MV-4-11 (cell line): Measurements from ENCODE around the gene TSPYL1.

Source experiments
- DNase-seq: peaks from one replicate; lab custom pipeline; 2025; lab: John Stamatoyannopoulos, UW

TSPYL1 gene

DNA sequence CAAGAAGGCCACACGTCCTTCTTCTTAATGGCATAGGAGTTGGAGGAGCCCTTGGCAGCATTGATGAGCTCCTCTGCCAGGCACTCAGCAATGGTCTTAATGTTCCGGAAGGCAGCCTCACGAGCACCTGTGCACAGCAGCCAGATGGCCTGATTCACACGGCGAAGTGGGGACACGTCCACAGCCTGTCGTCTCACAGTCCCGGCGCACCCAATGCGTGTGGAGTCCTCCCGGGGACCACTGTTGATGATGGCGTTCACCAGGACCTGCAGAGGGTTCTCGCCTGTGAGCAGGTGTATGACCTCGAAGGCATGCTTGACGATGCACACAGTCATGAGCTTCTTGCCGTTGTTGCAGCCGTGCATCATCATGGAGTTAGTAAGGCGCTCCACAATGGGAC lies 21.2 kb downstream of the TSPYL1 start:
- no peak for DNase-seq

GRCh38 chr6:116256694-116257093 lies 23.0 kb downstream of the TSPYL1 start:
- DNase-seq = no peak

DNA sequence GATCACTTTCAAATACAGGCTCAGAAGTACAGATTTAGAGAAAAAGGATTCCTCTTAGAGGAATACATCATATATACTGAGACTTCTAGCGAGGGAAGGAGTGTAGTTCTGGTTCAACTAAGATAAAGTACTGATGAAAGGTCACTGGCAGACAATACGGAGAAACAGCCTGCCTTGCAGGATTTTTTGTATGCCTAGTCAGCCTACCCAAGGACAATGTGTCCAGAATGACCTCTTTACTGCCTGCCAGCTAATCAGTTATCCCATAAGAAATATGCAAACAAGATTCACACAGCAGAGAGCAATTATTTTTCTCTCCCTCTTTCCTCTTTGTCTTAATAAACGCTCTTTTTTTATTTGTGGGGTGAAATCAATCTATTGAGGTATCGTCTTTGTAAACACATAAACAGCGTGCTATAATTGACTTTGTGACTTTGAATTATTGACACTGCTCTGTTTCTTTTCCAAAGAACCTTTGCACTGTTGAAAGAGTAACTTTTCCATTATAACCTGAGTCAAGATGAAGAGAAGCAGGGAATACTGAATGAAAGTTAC lies 24.4 kb downstream of the TSPYL1 start:
- no peak for DNase-seq

GRCh38 chr6:116254297-116255056 lies 25.3 kb downstream of the TSPYL1 start:
- DNase-seq = no peak

GRCh38 chr6:116253505-116254296 lies 26.0 kb downstream of the TSPYL1 start, which contains the start of gene TSPYL4:
Gene TSPYL4 (minus strand): TSS chr6:116254075. CDS start chr6:116254008, 67 bp downstream.
- DNase-seq = peak; percentile 88

DNA sequence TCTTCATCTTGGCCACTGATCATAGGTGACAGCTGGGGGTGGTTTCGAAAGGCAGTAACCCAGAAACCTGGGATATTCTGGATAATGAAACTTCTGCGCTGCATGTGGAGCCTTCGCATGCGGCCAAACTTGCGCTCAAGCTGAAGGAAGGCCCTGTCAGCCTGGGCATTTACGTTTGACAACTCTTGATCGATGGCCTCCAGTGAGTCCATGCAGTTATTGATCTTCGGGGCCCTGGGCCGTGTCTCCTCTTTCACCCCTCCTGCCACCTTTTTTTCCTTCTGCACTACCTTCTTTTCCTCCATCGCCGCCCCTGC lies 26.6 kb downstream of the TSPYL1 start:
- DNase-seq = no peak

DNA sequence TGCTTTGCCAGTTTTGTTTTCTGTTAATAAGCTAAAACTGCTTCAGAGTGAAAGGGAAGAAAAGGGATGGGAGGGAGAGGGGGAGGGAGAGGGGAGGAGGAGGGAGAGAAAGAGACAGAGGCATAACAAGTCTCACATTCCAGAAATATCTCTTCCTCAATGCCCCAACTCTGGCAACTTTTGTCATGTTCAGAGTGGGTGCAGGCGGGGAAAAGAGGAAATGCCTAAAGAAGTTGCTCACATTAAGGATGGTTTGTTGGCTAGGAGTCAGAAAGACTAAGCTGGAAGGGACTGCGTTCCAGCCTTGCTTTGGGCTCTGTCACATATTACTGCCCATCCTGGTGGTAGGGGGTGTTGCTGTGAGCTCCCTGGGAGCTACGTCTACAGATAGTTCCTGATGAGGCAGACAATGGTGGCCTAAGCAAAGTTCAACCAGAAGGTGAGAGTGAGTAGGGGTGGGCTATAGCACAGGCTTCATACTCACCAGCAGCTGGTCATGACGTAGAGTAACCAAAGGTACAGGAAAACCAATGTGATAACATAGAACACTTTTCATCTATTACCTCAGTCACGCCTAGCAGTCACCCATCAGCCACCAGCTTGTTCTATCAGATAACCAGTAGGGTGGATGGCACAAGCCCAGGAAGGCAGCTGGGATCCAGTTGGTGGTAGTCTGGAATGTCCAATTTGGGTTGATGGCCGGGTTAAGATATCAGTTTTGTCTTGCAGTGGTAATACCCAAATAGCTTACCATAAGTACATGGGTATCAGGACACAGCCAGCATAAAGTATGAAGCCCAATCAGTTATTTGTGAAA lies 28.0 kb downstream of the TSPYL1 start:
- no peak for DNase-seq

DNA sequence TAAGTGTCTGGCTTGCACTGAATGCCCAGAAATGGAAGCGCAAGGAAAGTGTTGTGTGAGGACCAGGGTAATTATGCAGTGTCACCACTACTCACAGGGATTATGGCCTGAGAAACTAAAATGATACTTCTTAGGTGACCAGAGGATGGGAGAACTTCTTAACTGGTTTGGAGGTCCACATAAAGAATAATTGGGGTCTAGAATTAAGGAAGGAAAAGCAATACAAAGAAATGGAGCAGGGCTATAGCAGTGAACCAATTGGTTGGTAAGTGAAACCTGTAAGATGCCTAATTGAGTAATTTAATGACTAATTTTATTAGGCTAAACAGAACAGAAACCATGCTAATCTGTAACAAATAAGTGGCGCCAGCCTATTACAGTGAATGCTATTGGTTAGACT lies 31.2 kb downstream of the TSPYL1 start:
- DNase-seq = no peak

- peak; percentile 1 for DNase-seq
These were observed 32.4 kb downstream of the TSPYL1 start for GRCh38 chr6:116247285-116247684.

DNA sequence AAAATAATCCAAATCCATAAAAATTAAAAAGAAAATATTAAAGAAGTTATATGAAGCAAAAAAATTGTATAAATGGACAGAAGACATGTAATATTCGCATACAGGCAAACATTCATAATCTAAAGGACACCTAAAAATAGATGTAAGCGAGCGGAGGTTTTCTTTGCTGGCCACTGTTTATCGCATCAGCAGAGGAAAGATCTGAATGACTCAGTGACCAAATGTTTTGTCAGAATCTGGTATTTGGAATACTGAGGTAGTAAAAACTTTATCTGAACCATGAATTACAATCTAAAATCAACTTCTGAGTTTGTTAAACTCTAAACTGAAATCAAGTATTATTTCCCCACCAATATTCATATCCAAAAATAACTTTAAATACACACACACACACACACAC lies 33.6 kb downstream of the TSPYL1 start:
- DNase-seq = no peak

GRCh38 chr6:116244284-116244683 lies 35.4 kb downstream of the TSPYL1 start:
- no peak for DNase-seq

DNA sequence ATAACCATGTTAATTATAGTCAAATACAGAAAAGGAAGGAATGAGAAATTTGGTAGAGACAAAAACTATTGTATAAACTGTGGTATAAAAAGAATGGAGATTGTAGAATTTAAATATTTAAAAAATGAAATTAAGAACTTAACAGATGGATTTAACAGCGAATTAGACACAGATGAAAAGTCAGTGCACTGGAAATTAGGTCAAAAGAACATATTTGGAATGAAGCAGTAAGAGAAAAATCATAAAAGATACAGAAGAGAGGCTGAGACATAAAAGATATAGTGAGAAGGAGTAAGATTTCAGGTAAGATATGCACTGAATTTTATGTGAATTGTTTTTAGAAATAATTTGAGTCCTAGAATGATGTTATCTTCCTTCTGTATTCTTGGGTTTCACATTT lies 39.9 kb downstream of the TSPYL1 start:
- no peak for DNase-seq

DNA sequence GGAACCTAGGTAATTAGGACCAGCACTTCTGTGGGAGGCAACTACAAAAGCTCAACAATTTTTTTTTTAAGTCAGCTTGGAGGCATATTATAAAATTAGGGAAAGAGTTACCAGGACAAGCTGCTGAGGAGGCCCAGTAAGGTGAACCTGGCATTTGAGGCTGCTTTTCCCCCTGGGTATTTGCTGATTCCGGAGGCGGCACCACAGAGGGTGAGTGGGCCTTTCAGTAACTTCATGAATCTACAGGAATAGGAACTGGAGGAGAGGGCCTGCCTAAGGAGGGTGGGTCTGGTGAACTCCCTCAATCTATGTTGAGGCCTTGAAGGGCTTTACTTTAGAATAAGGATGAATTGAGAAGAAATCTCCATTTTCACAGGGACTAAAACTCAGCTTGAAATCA lies 40.5 kb downstream of the TSPYL1 start:
- DNase-seq = no peak

- DNase-seq = no peak
These were observed 41.6 kb downstream of the TSPYL1 start for GRCh38 chr6:116238083-116238482.

- DNase-seq = no peak
These were observed 45.0 kb downstream of the TSPYL1 start for GRCh38 chr6:116234689-116235088.

- no peak for DNase-seq
These were observed 50.3 kb downstream of the TSPYL1 start for GRCh38 chr6:116229287-116229913.
